EL (cell line): ENCODE results near the gene DIAPH2.

ENCODE experiments used
- DNase-seq: peaks from one replicate; pipeline ENCODE4 v3.0.0-alpha.2; 2016

Gene DIAPH2

DNA sequence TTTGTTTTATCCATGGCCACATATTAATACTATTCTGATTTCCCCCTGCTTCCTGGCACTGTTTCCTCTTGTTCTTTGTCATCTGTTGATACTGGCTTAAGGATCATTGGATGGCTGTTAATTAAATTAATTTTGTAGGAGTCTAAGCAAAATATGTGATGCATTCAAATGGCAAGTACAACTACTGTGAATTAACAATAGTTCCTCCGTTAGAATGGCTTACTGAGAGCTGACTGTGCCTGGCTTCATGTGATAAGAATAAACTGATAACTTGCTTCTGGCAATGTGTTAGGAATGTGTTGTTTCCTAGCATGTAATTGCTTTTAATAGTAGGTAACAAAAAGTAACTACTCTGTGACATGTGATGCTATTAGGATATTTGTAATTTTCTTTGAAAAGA is 297.5 kb downstream of the DIAPH2 start:
- DNase-seq, result no peak

DNA sequence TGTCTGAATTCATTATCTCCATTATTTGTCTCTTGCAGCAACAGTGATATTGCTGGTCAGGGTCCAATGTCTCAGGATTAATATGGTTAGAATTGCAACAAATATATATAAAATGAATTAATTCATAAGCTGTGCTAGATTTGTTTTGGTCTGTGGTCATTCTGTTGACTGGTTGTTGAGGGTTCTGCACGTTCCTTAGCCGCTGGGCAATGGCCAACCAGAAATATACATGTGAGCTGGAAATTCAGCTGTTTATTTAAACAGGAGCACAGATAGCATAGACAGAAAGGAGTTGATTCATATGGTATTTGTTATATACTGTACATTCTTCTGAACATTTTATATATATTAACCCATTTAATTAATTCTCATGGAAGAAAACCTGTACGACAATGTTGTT is 299.9 kb downstream of the DIAPH2 start:
- no peak for DNase-seq

GRCh38 chrX:96985046-96985445 is 300.4 kb downstream of the DIAPH2 start:
- no peak for DNase-seq

GRCh38 chrX:96987228-96987627 is 302.6 kb downstream of the DIAPH2 start:
- DNase-seq, result peak; percentile 60

GRCh38 chrX:96989830-96990571 is 305.4 kb downstream of the DIAPH2 start:
- DNase-seq, result no peak

- DNase-seq, result no peak
Observed at GRCh38 chrX:96994093-96994492, 309.5 kb downstream of the DIAPH2 start.

GRCh38 chrX:96997196-96997595 is 312.6 kb downstream of the DIAPH2 start:
- DNase-seq, result no peak

GRCh38 chrX:97000682-97001368 is 316.2 kb downstream of the DIAPH2 start:
- DNase-seq, result no peak

- DNase-seq, result no peak
Observed at GRCh38 chrX:97006167-97006566, 321.5 kb downstream of the DIAPH2 start.

DNA sequence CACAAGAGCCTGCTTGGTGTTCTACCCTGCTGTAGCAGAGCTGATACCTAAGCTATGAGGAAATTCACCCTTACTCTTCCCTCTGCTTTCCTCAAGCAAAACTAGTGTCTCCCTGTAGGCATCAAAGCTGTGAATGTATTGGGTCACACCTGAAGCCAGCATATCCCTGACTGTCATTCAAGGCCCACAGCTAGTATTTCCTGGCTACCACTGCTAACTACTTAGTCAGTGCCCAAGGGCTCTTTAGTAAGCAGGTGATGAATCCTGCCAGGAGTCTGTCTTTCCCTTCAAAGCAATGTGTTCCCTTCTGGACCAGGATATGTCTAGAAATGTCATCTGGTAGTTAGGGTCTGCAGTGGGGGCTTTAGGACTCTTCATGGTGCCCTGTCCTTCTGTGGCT is 324.7 kb downstream of the DIAPH2 start:
- DNase-seq, result no peak

GRCh38 chrX:97011540-97011939 is 326.9 kb downstream of the DIAPH2 start:
- DNase-seq, result no peak

GRCh38 chrX:97016106-97016505 is 331.5 kb downstream of the DIAPH2 start:
- DNase-seq, result no peak

DNA sequence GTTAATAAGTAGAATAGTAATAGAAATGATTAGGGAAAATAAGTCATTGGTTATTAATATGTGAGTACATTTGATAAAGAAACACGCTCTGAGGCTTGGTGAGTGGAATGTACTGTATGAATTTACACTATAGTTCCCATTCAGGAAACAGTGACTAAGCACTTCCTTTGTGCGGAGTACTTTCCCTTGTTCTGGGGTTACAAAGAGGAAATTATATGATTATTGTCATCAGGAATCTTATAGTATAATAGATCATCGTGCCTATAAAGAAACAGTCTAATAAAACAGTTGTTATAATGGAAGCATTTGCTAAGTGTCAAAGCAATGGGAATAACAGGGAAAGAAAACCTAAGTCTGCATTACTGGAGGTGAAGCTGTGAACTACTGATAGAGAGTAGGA is 337.0 kb downstream of the DIAPH2 start:
- peak; percentile 21 for DNase-seq

- DNase-seq, result peak; percentile 1
Observed at GRCh38 chrX:97026406-97026805, 341.8 kb downstream of the DIAPH2 start.

GRCh38 chrX:97027384-97027922 is 342.8 kb downstream of the DIAPH2 start:
- no peak for DNase-seq

DNA sequence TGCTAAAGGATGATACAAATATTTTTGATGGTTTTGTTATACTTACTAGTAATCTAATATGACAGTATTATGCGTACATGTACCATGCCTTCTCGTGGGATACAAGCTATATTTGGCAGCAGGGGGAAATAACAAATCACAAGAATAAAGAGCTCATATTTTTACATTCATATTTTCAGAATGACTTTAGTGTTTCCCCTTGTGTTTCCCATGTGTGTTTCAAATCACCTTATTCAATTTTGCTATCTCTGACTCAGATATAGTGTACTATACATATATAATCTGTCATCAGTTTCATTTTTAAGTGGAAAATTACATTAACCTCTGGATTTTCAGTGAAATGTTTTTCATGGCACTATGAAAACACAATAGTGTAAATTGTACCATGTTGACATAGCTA is 345.8 kb downstream of the DIAPH2 start:
- no peak for DNase-seq

- DNase-seq, result no peak
Observed at GRCh38 chrX:97030947-97031346, 346.3 kb downstream of the DIAPH2 start.

GRCh38 chrX:97039363-97040029 is 354.9 kb downstream of the DIAPH2 start:
- no peak for DNase-seq

GRCh38 chrX:97045470-97045869 is 360.8 kb downstream of the DIAPH2 start:
- no peak for DNase-seq

GRCh38 chrX:97046867-97047266 is 362.2 kb downstream of the DIAPH2 start:
- DNase-seq, result no peak

GRCh38 chrX:97050392-97050791 is 365.8 kb downstream of the DIAPH2 start:
- no peak for DNase-seq

GRCh38 chrX:97057349-97057909 is 372.8 kb downstream of the DIAPH2 start:
- no peak for DNase-seq

GRCh38 chrX:97060020-97060419 is 375.4 kb downstream of the DIAPH2 start:
- DNase-seq, result no peak
